KOPT-K1 (cell line): ENCODE results near the gene ATP6V1G2.

Experiments used
- H3K27ac ChIP-seq: fragments of 200-600 bp; sonication (generic); 2 replicates; pipeline ENCODE4 v1.5.1; 2016; ENCODE audit warnings: antibody characterized with exemption, mild to moderate bottlenecking, low read depth, low read length; ENCODE audit not compliant: poor library complexity, severe bottlenecking
- H3K36me3 ChIP-seq: fragments of 200-600 bp; sonication (generic); 2 replicates; pipeline ENCODE4 v1.5.1; 2017; ENCODE audit warnings: antibody characterized with exemption, mild to moderate bottlenecking, low read length, moderate library complexity; ENCODE audit not compliant: insufficient read depth
- H3K9me3 ChIP-seq: fragments of 200-600 bp; sonication (generic); 2 replicates; pipeline ENCODE4 v1.5.1; 2017; ENCODE audit warnings: antibody characterized with exemption, low read length, mild to moderate bottlenecking; ENCODE audit not compliant: insufficient read depth, poor library complexity, severe bottlenecking

ATP6V1G2 gene

DNA sequence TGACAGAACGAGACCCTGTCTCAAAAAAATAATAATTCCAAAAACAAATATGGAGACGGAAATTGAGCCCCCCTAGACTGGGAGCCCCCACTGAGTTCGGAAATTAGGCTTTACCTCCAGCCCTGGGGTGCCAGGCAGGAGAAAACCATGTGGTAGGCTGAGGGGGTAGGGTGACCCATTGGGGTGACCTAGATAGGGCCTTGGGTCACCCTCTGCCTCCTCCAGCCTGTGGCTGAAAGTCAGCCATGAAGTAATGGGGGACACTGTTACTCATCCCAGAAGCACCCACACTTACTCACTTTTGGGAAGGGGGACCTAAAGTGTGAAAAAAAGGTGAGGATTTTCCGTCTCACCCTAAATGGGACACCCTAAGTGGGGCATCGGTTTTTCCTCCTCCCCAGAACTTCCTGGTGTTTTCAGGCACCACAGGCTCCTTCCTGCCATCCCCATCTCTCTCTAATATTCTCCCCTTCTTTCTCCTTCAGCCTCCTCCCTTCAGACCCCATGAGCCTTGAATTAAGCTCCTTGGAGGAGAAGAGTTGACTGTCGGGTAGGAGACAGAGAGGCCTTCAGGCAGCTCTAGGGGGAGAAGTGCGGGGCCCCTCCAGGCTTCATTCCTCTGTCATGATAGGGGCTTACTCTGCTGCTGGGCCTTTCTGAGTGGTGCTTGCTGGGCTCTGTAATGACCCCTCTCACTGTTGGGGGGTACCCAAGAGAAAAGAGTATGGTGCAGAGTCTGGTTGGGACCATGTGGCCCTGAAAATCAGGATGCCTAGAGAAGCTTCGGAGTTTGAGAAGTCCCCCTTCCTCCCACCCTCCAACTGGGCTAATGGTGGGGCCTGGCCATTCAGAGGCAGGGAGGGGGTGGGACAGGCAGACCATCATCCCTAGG, 33.4 kb upstream of the ATP6V1G2 start:
- H3K27ac ChIP-seq: peak overlapping the region; percentile 93
- peaks cover 26% of the 10 kb centered on the region; the same call in 1 of the 2 replicates for H3K36me3 ChIP-seq
- H3K9me3 ChIP-seq: no peaks in the 10 kb centered on the region

DNA sequence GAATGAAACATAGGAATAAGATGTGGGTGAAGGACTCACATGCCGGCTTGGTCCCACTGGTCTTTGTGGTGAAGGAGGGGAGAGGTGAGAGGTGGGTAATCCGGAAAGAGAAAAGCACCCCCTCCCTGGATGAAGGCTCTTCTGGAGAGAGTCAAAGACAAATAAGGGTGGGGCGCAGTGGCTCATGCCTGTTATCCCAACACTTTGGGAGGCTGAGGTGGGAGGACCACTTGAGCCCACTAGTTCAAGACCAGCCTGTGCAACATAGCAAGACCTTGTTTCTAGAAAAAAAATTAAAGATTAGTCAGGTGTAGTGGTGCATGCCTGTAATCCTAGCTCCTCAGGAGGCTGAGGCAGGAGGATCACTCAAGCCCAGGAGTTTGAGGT, 32.7 kb upstream of the ATP6V1G2 start:
- Histone ChIP-seq H3K27ac (no peak overlapping the region), H3K36me3 (peaks cover 26% of the 10 kb centered on the region; the same call in 1 of the 2 replicates), H3K9me3 (no peaks in the 10 kb centered on the region)

DNA sequence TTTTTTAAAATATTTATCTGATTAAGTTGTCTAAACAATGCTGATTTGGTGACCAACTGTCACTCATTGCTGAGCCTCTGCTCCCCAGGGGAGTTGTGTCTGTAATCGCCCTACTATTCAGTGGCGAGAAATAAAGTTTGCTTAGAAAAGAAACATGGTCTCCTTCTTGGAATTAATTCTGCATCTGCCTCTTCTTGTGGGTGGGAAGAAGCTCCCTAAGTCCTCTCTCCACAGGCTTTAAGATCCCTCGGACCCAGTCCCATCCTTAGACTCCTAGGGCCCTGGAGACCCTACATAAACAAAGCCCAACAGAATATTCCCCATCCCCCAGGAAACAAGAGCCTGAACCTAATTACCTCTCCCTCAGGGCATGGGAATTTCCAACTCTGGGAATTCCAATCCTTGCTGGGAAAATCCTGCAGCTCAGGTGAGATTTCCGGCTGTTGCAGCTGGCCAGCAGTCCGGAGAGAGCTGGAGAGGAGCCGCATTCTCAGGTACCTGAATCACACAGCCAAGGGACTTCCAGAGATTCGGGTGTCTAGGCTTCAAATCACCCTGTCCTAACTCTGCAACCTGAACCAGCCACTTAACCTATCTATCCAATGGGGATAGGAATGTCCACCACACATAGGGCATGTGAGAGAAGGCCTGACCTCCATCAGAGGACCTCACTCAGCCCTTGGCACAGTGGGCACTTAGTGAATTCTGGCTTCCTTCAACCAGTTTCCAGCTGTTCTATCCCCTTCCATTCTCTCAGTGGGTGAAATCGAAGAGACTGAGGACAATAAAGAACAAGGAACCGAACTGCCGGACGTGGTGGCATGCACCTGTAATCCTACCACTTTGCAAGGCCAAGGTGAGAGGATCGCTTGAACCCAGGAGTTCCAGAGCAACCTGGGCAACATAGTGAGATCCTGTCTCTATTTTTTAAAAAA, 32.0 kb upstream of the ATP6V1G2 start:
- Histone ChIP-seq H3K27ac (no peak overlapping the region), H3K9me3 (no peaks in the 10 kb centered on the region), H3K36me3 (peaks cover 26% of the 10 kb centered on the region; the same call in 1 of the 2 replicates)

DNA sequence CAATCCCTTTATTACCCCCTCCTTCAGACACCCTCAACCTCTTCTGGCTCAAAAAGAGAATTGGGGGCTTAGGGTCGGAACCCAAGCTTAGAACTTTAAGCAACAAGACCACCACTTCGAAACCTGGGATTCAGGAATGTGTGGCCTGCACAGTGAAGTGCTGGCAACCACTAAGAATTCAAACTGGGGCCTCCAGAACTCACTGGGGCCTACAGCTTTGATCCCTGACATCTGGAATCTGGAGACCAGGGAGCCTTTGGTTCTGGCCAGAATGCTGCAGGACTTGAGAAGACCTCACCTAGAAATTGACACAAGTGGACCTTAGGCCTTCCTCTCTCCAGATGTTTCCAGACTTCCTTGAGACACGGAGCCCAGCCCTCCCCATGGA, 31.2 kb upstream of the ATP6V1G2 start:
- Histone ChIP-seq H3K36me3 (peaks cover 26% of the 10 kb centered on the region; the same call in 1 of the 2 replicates), H3K9me3 (no peaks in the 10 kb centered on the region), H3K27ac (peak overlapping the region; percentile 86)

DNA sequence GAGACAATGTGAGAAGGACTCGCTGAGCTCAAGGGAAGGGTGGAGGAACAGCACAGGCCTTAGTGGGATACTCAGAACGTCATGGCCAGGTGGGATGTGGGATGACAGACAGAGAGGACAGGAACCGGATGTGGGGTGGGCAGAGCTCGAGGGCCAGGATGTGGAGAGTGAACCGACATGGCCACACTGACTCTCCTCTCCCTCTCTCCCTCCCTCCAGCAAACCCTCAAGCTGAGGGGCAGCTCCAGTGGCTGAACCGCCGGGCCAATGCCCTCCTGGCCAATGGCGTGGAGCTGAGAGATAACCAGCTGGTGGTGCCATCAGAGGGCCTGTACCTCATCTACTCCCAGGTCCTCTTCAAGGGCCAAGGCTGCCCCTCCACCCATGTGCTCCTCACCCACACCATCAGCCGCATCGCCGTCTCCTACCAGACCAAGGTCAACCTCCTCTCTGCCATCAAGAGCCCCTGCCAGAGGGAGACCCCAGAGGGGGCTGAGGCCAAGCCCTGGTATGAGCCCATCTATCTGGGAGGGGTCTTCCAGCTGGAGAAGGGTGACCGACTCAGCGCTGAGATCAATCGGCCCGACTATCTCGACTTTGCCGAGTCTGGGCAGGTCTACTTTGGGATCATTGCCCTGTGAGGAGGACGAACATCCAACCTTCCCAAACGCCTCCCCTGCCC, 30.6 kb upstream of the ATP6V1G2 start:
- Histone ChIP-seq H3K27ac (peak overlapping the region; percentile 86), H3K9me3 (no peaks in the 10 kb centered on the region), H3K36me3 (peaks cover 26% of the 10 kb centered on the region; the same call in 1 of the 2 replicates)

DNA sequence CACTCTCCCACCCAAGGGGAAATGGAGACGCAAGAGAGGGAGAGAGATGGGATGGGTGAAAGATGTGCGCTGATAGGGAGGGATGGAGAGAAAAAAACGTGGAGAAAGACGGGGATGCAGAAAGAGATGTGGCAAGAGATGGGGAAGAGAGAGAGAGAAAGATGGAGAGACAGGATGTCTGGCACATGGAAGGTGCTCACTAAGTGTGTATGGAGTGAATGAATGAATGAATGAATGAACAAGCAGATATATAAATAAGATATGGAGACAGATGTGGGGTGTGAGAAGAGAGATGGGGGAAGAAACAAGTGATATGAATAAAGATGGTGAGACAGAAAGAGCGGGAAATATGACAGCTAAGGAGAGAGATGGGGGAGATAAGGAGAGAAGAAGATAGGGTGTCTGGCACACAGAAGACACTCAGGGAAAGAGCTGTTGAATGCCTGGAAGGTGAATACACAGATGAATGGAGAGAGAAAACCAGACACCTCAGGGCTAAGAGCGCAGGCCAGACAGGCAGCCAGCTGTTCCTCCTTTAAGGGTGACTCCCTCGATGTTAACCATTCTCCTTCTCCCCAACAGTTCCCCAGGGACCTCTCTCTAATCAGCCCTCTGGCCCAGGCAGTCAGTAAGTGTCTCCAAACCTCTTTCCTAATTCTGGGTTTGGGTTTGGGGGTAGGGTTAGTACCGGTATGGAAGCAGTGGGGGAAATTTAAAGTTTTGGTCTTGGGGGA, 29.7 kb upstream of the ATP6V1G2 start:
- no peaks in the 10 kb centered on the region for H3K9me3 ChIP-seq
- peaks cover 26% of the 10 kb centered on the region; the same call in 1 of the 2 replicates for H3K36me3 ChIP-seq
- H3K27ac ChIP-seq: peak overlapping the region; percentile 86

DNA sequence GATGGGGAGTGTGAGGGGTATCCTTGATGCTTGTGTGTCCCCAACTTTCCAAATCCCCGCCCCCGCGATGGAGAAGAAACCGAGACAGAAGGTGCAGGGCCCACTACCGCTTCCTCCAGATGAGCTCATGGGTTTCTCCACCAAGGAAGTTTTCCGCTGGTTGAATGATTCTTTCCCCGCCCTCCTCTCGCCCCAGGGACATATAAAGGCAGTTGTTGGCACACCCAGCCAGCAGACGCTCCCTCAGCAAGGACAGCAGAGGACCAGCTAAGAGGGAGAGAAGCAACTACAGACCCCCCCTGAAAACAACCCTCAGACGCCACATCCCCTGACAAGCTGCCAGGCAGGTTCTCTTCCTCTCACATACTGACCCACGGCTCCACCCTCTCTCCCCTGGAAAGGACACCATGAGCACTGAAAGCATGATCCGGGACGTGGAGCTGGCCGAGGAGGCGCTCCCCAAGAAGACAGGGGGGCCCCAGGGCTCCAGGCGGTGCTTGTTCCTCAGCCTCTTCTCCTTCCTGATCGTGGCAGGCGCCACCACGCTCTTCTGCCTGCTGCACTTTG, 29.0 kb upstream of the ATP6V1G2 start, which contains the start of gene TNF:
Gene TNF, plus strand, starts transcription at position 231 of the 567 bp plus-strand sequence. Its CDS starts 177 bp downstream, at position 408.
- H3K27ac ChIP-seq: peak within 1 kb of the TSS; percentile 86

DNA sequence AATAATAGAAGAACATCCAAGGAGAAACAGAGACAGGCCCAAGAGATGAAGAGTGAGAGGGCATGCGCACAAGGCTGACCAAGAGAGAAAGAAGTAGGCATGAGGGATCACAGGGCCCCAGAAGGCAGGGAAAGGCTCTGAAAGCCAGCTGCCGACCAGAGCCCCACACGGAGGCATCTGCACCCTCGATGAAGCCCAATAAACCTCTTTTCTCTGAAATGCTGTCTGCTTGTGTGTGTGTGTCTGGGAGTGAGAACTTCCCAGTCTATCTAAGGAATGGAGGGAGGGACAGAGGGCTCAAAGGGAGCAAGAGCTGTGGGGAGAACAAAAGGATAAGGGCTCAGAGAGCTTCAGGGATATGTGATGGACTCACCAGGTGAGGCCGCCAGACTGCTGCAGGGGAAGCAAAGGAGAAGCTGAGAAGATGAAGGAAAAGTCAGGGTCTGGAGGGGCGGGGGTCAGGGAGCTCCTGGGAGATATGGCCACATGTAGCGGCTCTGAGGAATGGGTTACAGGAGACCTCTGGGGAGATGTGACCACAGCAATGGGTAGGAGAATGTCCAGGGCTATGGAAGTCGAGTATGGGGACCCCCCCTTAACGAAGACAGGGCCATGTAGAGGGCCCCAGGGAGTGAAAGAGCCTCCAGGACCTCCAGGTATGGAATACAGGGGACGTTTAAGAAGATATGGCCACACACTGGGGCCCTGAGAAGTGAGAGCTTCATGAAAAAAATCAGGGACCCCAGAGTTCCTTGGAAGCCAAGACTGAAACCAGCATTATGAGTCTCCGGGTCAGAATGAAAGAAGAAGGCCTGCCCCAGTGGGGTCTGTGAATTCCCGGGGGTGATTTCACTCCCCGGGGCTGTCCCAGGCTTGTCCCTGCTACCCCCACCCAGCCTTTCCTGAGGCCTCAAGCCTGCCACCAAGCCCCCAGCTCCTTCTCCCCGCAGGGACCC, 28.0 kb upstream of the ATP6V1G2 start:
- H3K27ac ChIP-seq: peak overlapping the region; percentile 86
- H3K36me3 ChIP-seq: peaks cover 26% of the 10 kb centered on the region; the same call in 1 of the 2 replicates
- H3K9me3 ChIP-seq: no peaks in the 10 kb centered on the region

More for the DNA sequence above, 29.0 kb upstream of the ATP6V1G2 start, which contains the start of gene TNF:
- H3K36me3 ChIP-seq: peaks cover 26% of the 10 kb centered on the region; the same call in 1 of the 2 replicates
- no peaks in the 10 kb centered on the region for H3K9me3 ChIP-seq

DNA sequence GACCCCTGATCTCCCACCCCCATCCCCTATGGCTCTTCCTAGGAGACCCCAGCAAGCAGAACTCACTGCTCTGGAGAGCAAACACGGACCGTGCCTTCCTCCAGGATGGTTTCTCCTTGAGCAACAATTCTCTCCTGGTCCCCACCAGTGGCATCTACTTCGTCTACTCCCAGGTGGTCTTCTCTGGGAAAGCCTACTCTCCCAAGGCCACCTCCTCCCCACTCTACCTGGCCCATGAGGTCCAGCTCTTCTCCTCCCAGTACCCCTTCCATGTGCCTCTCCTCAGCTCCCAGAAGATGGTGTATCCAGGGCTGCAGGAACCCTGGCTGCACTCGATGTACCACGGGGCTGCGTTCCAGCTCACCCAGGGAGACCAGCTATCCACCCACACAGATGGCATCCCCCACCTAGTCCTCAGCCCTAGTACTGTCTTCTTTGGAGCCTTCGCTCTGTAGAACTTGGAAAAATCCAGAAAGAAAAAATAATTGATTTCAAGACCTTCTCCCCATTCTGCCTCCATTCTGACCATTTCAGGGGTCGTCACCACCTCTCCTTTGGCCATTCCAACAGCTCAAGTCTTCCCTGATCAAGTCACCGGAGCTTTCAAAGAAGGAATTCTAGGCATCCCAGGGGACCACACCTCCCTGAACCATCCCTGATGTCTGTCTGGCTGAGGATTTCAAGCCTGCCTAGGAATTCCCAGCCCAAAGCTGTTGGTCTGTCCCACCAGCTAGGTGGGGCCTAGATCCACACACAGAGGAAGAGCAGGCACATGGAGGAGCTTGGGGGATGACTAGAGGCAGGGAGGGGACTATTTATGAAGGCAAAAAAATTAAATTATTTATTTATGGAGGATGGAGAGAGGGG, 27.1 kb upstream of the ATP6V1G2 start:
- peak overlapping the region; percentile 94 for H3K27ac ChIP-seq
- H3K9me3 ChIP-seq: no peaks in the 10 kb centered on the region
- peaks cover 21% of the 10 kb centered on the region; the same call in 1 of the 2 replicates for H3K36me3 ChIP-seq

DNA sequence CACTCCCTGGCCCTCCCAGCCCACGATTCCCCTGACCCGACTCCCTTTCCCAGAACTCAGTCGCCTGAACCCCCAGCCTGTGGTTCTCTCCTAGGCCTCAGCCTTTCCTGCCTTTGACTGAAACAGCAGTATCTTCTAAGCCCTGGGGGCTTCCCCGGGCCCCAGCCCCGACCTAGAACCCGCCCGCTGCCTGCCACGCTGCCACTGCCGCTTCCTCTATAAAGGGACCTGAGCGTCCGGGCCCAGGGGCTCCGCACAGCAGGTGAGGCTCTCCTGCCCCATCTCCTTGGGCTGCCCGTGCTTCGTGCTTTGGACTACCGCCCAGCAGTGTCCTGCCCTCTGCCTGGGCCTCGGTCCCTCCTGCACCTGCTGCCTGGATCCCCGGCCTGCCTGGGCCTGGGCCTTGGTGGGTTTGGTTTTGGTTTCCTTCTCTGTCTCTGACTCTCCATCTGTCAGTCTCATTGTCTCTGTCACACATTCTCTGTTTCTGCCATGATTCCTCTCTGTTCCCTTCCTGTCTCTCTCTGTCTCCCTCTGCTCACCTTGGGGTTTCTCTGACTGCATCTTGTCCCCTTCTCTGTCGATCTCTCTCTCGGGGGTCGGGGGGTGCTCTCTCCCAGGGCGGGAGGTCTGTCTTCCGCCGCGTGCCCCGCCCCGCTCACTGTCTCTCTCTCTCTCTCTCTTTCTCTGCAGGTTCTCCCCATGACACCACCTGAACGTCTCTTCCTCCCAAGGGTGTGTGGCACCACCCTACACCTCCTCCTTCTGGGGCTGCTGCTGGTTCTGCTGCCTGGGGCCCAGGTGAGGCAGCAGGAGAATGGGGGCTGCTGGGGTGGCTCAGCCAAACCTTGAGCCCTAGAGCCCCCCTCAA, 25.9 kb upstream of the ATP6V1G2 start, which contains the start of gene LTA:
Gene LTA, plus strand, starts transcription at position 249 of the 871 bp plus-strand sequence. Its CDS starts 454 bp downstream, at position 703.
- peak within 1 kb of the TSS; percentile 94 for H3K27ac ChIP-seq
- peaks cover 9% of the 10 kb centered on the region; the same call in 1 of the 2 replicates for H3K36me3 ChIP-seq
- no peaks in the 10 kb centered on the region for H3K9me3 ChIP-seq

DNA sequence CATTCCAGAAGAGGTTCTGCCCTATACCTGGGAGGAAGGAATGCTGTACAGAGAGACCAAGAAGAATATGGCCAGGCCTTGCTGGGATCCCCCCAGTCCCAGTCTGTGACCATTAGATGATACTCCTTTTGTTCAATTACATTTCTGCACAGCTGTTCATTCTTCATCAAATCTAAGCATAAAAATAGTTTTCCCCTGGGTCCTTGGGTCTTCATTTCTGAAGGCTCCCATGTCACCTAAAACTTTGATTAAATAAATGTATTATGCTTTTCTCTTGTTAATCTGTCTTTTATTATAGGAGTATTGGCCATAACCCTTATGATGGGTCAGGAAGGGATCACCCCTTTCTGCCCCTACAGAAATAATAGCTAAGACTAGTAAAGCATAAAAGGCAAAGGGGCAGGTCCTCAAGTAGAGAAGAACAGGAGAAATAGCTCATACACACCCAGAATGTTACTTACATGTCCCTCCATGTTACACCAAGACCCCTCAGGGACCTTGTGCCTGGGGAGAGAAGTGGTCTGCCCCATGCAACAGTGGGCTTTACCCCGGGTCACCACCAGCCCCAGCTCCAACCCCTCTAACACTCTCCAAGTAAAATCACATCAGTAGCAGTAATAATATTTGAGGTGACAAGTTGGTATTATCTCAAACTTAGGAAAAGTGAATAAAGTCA, 23.6 kb upstream of the ATP6V1G2 start:
- H3K27ac ChIP-seq: peak overlapping the region; percentile 12
- H3K36me3 ChIP-seq: no peaks in the 10 kb centered on the region
- no peaks in the 10 kb centered on the region for H3K9me3 ChIP-seq
